HK-2 (cell line): ENCODE results near the gene NKX6-2.
"Not testable (repeated sequence)": the region's sequence is repeated elsewhere in the genome, so short reads cannot be mapped to it uniquely, and the experiment has no call there.

Experiments
- DNase-seq: peaks from one replicate; pipeline ENCODE4 v3.0.0-alpha.2; 2018; ENCODE audit not compliant: unreplicated experiment

NKX6-2 gene

GRCh38 chr10:132780356-132780755 lies 5.6 kb downstream of the NKX6-2 start:
- DNase-seq, result no peak

DNA sequence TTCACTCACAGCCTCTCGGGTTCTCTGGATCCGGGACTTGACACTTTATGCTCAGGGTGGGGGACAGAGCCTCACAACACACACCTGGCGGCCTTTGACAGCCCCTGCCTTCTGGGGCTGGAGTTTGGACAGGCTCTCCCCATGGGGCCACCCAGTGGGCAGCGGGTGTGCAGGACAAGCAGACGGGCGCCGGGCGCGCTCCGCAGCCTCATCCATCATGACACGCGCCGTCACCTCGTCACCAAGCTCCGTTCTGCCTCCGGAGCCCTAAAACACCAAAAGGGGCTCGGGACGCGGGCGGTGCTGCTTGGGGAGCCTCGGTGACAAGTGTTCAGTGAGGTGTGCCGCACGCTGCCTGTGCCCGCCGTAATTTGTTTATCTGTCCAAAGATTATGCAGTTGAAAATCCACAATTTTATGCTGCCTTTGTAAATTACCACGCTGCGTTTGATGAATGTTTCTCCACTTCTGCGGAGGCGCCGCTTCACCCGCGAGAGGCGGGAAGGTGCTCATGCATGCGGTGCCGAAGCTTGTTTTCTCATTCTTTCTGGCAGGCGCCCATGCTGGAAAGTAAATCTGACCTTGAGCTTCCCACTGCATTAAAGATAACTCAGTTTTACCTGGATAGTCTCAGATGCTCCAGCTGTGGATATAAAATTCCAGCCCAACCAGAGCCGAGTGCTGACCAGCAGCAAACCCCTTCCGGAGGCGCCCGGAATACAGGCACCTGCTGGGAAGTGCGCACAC lies 6.2 kb downstream of the NKX6-2 start:
- no peak for DNase-seq

GRCh38 chr10:132777441-132777840 lies 8.5 kb downstream of the NKX6-2 start:
- no peak for DNase-seq

GRCh38 chr10:132776821-132777220 lies 9.1 kb downstream of the NKX6-2 start:
- DNase-seq, result no peak

- no peak for DNase-seq
These were observed 9.8 kb downstream of the NKX6-2 start for GRCh38 chr10:132776186-132776585.

GRCh38 chr10:132774902-132775863 lies 10.8 kb downstream of the NKX6-2 start:
- DNase-seq, result no peak

DNA sequence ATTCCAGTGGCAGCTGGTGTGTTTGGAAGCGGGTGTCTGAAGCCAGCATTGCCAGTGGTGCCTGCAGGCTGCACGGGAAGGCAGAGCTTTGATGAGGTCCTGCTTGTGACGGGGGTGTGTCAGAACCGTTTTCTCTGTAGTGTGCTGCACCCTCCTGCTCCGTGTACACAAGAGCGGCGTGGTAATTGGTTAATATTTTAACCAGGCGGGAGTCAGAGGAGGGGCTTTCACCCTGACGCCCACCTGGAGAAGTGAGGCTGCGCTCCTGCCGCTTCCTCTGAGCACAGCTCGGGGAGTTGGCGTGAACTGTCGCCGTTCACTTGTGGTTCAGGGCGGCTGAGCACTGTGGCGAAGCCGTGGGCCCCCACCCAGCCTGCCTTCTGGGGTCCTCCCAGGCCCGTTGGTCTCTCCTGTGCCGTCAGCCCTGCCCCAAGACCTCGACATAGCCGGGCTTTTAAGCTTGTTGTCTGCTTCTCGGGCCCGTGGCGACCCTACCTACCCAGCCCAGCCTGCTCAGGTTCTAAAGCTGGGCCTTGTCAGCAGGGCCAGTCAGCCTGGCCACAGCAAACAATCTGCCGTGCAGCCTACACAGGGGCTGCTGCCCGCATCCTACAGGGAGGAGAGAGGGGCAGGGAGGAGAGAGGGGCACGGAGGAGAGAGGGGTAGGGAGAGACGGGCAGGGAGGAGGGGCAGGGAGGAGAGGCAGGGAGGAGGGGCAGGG lies 11.6 kb downstream of the NKX6-2 start:
- DNase-seq, result no peak

DNA sequence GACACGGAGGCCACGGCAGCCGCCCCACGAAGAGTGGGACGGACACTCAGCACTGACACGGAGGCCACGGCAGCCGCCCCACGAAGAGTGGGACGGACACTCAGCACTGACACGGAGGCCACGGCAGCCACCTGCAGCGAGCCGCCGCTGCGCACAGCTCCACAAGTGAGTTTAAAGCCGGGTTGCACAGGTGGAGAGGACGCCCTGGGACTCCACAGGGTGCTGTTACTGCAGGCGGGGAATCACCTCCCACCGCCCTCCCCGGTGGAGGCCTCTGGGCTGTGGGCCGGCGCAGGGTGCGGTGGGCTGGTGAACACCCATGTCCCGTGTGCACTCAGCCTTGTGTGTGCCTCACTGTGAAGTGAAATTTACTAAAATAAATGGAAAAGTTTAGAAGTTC lies 13.1 kb downstream of the NKX6-2 start:
- not testable (repeated sequence) for DNase-seq

DNA sequence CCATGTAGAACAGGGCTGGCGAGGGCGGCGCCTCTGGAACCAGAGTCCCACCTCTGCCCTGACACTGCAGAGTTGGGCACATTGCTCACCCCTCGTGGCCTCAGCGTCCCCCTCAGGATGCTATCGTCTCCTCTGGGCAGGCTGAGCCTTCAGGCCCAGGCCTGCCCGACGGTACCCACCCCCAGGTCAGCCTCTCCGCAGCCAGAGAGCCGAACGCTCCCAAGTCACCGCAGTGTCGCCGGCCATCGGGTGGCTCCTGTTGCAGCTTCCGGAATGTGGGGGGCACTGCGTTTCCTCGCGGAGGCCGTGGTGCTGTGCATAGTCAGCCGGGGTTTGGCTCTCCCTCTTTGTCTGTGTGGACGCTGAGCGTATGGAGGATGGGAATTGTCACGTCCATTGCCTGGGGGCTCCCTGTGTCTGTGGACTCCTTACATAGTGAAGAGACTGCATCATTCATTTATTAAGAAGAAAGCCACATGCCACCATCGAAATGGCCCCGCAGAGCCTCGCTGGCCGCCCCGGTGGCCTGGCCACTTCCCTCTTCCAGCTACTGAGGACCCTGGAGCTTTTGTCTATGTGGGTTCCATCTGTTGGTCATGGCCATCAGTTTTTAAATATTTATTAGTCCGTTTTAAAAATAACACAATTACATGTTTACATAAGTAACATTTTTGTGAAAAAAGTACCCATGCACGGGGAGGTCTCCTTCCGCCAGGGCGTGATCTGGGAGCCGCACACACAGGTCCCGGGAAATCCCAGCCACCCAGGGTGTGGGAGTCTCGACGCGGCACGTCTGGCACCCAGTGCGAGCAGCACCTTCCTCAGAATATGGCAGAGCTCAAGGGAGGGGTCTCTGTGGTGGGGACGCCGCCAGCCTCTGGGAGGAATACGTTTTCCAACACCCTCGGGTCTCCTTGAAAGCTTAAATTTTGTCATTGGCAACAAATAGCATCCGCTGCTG lies 15.6 kb downstream of the NKX6-2 start:
- no peak for DNase-seq

DNA sequence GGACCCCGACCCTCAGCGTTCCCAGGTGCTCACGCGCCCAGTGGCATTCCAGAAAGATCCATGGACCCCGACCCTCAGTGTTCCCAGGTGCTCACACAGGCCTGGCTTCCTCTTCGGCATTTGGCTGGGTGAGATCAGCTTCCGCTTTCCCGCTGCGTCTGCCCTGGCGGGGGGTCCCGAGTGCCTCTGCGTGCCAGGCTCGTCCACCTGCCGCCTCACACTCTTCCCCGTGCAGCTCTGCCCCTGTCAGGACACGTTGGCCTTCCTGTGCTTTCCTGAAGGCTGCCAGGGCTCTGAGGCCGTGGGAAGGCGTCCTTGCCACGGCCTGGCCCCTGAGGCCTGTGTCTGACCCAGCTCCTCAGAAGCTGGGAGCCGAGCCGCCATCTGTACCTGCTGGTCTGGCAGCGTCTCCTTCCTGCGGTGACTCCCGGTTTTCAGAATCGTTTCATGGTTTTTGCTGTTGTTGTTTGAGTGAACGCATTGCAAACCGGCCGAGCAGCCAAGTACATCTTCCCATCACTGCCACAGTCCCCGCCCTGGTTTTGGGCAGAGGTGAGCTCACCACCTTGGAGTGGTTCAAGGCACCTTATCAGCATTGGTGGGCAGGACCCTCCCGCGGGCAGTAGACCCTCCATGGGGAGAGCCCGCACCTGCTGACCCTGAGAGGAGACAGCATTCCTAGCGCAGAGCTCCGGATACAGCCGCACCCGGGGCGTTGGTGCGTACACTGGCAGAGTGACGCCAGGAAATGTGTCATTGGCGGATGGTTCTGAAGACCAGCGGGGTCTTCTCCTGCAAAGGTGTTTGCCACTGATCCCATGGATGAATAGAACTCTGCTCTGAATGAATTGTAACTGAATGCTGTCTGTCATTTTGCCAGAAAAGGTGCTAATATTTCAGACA lies 17.4 kb downstream of the NKX6-2 start:
- DNase-seq, result no peak

DNA sequence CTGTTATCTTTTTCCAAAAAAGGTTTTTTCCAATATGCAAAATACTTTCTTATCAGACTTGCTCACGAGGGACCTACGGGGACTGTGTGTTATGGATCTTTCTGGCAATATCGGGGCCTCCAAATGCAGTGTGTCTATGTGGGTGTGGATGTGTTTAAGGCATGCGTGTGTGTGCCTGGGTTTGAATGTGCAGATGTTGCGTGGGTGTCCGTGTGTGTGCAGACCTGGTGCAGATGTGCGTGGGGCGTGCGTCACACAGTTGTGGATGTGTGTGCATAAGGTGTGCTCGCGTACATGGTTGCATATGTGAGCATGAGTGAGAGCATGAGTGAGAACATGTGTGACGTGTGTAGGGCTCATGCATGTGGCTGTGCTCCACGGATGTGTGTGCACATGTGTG lies 19.7 kb downstream of the NKX6-2 start:
- no peak for DNase-seq

- no peak for DNase-seq
These were observed 20.5 kb downstream of the NKX6-2 start for GRCh38 chr10:132765435-132765834.

DNA sequence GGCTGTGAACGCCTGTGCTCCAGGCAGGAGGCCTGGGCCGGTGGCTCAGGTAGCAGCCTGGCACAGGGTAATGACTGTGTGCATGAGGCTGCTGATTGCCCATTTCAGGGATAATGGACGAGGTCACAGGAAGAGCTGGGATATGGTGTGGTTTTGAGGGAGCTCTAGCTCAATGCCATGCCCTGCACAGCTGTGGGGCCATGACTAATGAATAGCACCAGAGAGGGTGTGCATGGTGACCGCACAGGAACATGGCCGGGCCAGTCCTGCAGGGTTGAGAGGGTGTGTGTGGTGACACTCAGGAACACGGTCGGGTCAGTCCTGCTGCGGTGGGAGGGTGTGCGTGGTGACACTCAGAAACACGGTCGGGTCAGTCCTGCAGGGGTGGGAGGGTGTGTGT lies 21.8 kb downstream of the NKX6-2 start:
- DNase-seq, result no peak

DNA sequence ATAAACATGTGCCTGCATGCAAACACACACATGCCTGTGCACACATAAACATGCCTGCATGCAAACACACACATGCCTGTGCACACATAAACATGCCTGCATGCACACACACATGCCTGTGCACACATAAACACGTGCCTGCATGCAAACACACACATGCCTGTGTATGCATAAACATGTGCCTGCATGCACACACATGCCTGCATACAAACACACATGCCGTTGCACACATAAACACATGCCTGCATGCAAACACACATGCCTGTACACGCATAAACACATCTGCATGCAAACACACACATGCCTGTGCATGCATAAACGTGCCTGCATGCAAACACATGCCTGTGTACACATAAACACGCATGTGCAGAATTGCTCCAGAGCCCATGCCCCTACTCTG lies 22.4 kb downstream of the NKX6-2 start:
- no peak for DNase-seq

DNA sequence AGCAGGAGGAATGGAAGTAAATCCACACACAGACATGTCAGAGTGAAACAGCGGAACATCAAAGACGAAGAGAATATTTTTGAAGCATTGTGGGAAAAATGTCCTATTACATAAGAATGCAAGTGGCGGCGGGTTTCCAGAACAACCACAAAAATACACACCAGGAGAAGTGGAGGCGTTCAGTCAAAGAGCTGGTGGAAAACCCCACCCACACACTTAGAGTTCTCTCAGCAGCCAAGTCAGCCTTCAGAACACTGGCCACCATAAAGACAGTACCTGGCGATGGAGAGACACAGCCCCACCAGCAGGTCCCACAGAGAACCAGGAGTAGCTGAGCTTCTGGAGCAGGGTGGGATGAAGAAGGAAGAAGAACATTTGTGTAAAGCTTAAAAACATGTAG lies 23.7 kb downstream of the NKX6-2 start:
- no peak for DNase-seq

GRCh38 chr10:132761395-132762060 lies 24.4 kb downstream of the NKX6-2 start:
- no peak for DNase-seq

DNA sequence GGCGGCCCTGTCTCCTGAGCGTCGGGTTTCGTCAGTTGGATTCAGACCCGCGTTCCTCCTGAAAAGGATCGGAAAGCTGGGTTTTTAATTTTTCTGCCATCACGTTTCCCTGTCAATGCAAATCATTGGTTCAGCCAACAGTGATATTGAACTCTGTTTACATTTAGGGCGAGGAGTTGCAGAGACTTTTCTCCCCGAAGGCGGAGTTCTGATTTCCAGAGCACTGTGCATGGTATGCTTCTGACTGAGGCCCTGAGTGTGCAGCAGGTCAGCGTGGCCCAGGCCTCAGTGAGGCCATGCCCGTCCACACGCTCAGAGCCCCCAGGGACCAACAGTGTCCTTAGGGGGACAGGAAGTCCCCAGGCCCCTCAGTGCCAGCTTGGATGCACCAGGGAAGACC lies 27.1 kb downstream of the NKX6-2 start:
- DNase-seq, result no peak

DNA sequence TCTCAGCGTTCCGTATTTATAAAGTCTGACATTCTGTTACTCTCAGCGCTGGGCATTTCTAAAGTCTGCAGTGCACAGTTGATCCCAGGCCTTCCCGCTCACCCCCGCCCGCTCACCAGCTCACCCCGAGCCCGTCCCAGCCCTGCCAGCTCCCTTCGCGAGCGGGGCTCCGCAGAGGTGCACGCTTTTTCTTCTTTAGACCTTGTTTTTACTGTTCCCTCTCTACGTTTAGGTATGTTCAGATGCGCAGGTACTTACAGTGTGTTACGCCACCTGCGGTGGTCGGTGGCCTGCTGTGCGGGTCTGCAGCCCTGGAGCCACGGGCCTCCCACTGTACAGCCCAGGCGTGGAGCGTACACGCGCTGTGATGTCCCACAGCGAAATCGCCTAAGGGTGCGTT lies 28.8 kb downstream of the NKX6-2 start:
- DNase-seq, result no peak

GRCh38 chr10:132756591-132756990 lies 29.4 kb downstream of the NKX6-2 start:
- no peak for DNase-seq
